SK-N-MC (cell line): ENCODE data around the gene FAM25G.

Experiments
- DNase-seq: peaks from one replicate; pipeline ENCODE4 v3.0.0-alpha.2; 2011; ENCODE audit warnings: low read depth, low spot score
- H3K27ac ChIP-seq: fragments of 200-600 bp; sonication (generic); 2 replicates; pipeline ENCODE4 v1.5.1; 2016; ENCODE audit warnings: mixed run types
- H3K36me3 ChIP-seq: fragments of 200-600 bp; sonication (generic); 2 replicates; pipeline ENCODE4 v1.6.1; 2017; ENCODE audit warnings: antibody characterized with exemption, low read length, mixed read lengths; ENCODE audit not compliant: insufficient read depth
- H3K4me3 ChIP-seq: fragments of 200-600 bp; sonication (generic); 2 replicates; pipeline ENCODE4 v1.5.1; 2016
- H3K9ac ChIP-seq: fragments of 200-600 bp; sonication (generic); 2 replicates; pipeline ENCODE4 v1.8.0; 2017; ENCODE audit warnings: mixed run types, mixed read lengths; ENCODE audit not compliant: insufficient read length
- H3K9me3 ChIP-seq: fragments of 200-600 bp; sonication (generic); 2 replicates; pipeline ENCODE4 v1.6.1; 2017; ENCODE audit warnings: low read depth, mild to moderate bottlenecking, antibody characterized with exemption, low read length, moderate library complexity, mixed read lengths
- EZH2 ChIP-seq: fragments of 200-600 bp; sonication (generic); IDR thresholded peaks from one replicate; pipeline ENCODE4 v1.6.1; 2017; ENCODE audit warnings: antibody characterized with exemption
- FOXP2 ChIP-seq: optimal IDR thresholded peaks from 2 replicates; pipeline ENCODE3; 2011; ENCODE audit warnings: mild to moderate bottlenecking, moderate library complexity; ENCODE audit not compliant: insufficient read depth; ENCODE audit errors: extremely low read length, control extremely low read depth
- POLR2AphosphoS5 ChIP-seq: IDR thresholded peaks from 2 replicates; pipeline ENCODE4 v1.6.1; 2012; ENCODE audit warnings: mild to moderate bottlenecking, low read depth, low read length, borderline replicate concordance

Gene FAM25G

GRCh38 chr10:47447209-47447608, 44.3 kb downstream of the FAM25G start:
- DNase-seq = no peak
- Histone ChIP-seq H3K27ac (no peak overlapping the region), H3K4me3 (no peak overlapping the region), H3K9me3 (no peaks in the 10 kb centered on the region), H3K36me3 (no peaks in the 10 kb centered on the region), H3K9ac (no peak overlapping the region)
- TF ChIP-seq FOXP2 (no peak), EZH2 (no peak), POLR2AphosphoS5 (no peak)

GRCh38 chr10:47445720-47446119, 45.8 kb downstream of the FAM25G start:
- no peak for DNase-seq
- Histone ChIP-seq H3K4me3 (no peak overlapping the region), H3K9me3 (no peaks in the 10 kb centered on the region), H3K9ac (no peak overlapping the region), H3K27ac (no peak overlapping the region), H3K36me3 (no peaks in the 10 kb centered on the region)
- no peak for TF ChIP-seq POLR2AphosphoS5
- no peak for TF ChIP-seq FOXP2
- TF ChIP-seq EZH2 = no peak

- TF ChIP-seq FOXP2 = no peak
- no peak for TF ChIP-seq POLR2AphosphoS5
- no peak for TF ChIP-seq EZH2
Observed at GRCh38 chr10:47444047-47444446, 47.5 kb downstream of the FAM25G start.

GRCh38 chr10:47443145-47443544, 48.4 kb downstream of the FAM25G start:
- Histone ChIP-seq H3K9me3 (no peaks in the 10 kb centered on the region), H3K9ac (no peak overlapping the region), H3K36me3 (no peaks in the 10 kb centered on the region), H3K27ac (no peak overlapping the region), H3K4me3 (no peak overlapping the region)
- DNase-seq = no peak
- TF ChIP-seq FOXP2 (no peak), EZH2 (no peak), POLR2AphosphoS5 (no peak)

More at GRCh38 chr10:47444047-47444446, 47.5 kb downstream of the FAM25G start:
- no peaks in the 10 kb centered on the region for H3K36me3 ChIP-seq
- no peak overlapping the region for H3K9ac ChIP-seq
- no peak overlapping the region for H3K4me3 ChIP-seq
- no peak for DNase-seq
- no peak overlapping the region for H3K27ac ChIP-seq
- H3K9me3 ChIP-seq = no peaks in the 10 kb centered on the region

- no peak for DNase-seq
- Histone ChIP-seq H3K27ac (no peak overlapping the region), H3K36me3 (no peaks in the 10 kb centered on the region), H3K4me3 (no peak overlapping the region), H3K9me3 (no peaks in the 10 kb centered on the region), H3K9ac (no peak overlapping the region)
- TF ChIP-seq EZH2 (no peak), FOXP2 (no peak), POLR2AphosphoS5 (no peak)
Observed at GRCh38 chr10:47442351-47442750, 49.1 kb downstream of the FAM25G start.

GRCh38 chr10:47441938-47442337, 49.6 kb downstream of the FAM25G start:
- H3K27ac ChIP-seq = no peak overlapping the region
- no peaks in the 10 kb centered on the region for H3K36me3 ChIP-seq
- TF ChIP-seq FOXP2 (no peak), EZH2 (no peak), POLR2AphosphoS5 (no peak)
- H3K4me3 ChIP-seq = no peak overlapping the region
- no peak for DNase-seq
- no peaks in the 10 kb centered on the region for H3K9me3 ChIP-seq
- H3K9ac ChIP-seq = no peak overlapping the region

GRCh38 chr10:47440207-47440606, 51.3 kb downstream of the FAM25G start:
- DNase-seq = no peak
- Histone ChIP-seq H3K27ac (no peak overlapping the region), H3K9ac (no peak overlapping the region), H3K36me3 (no peaks in the 10 kb centered on the region), H3K4me3 (no peak overlapping the region), H3K9me3 (no peaks in the 10 kb centered on the region)
- TF ChIP-seq FOXP2 (no peak), POLR2AphosphoS5 (no peak), EZH2 (no peak)

GRCh38 chr10:47438857-47439474, 52.5 kb downstream of the FAM25G start:
- H3K9me3 ChIP-seq = no peaks in the 10 kb centered on the region
- no peak overlapping the region for H3K9ac ChIP-seq
- TF ChIP-seq FOXP2 (no peak), POLR2AphosphoS5 (no peak), EZH2 (no peak)
- no peaks in the 10 kb centered on the region for H3K36me3 ChIP-seq
- no peak overlapping the region for H3K27ac ChIP-seq
- no peak for DNase-seq
- no peak overlapping the region for H3K4me3 ChIP-seq
